C4-2B (cell line): ENCODE measurements around the gene PDHX.

Source experiments
- H3K27ac ChIP-seq: fragments of 450-650 bp; 2 replicates; pipeline ENCODE4 v1.5.1; 2017
- ZFX ChIP-seq: fragments of 450-650 bp; IDR thresholded peaks from 2 replicates; pipeline ENCODE4 v1.6.1; 2017
- TF ChIP-seq, protein P1 (sequence below): fragments of 450-650 bp; conservative IDR thresholded peaks from 2 replicates; pipeline ENCODE4 v1.5.1; 2017; ENCODE audit warnings: mild to moderate bottlenecking

The PDHX gene

DNA sequence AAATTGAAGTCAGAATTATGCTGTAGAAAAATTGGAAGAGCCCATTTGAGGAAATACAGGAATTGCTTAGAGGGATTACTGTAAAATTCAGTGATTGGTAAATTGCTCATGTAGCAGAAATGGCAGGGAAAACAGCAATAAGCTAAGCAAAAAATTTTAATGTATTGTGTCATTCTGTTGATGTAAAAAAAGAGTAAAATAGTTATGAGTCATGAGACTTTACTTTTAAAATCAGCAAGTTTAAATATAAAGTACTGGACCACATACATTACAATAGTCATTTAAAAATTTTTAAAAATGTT, 10.4 kb downstream of the PDHX start:
- TF ChIP-seq ZFX: no peak
- TF ChIP-seq, protein P1, sequence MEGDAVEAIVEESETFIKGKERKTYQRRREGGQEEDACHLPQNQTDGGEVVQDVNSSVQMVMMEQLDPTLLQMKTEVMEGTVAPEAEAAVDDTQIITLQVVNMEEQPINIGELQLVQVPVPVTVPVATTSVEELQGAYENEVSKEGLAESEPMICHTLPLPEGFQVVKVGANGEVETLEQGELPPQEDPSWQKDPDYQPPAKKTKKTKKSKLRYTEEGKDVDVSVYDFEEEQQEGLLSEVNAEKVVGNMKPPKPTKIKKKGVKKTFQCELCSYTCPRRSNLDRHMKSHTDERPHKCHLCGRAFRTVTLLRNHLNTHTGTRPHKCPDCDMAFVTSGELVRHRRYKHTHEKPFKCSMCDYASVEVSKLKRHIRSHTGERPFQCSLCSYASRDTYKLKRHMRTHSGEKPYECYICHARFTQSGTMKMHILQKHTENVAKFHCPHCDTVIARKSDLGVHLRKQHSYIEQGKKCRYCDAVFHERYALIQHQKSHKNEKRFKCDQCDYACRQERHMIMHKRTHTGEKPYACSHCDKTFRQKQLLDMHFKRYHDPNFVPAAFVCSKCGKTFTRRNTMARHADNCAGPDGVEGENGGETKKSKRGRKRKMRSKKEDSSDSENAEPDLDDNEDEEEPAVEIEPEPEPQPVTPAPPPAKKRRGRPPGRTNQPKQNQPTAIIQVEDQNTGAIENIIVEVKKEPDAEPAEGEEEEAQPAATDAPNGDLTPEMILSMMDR: no peak
- no peak overlapping the region for H3K27ac ChIP-seq

DNA sequence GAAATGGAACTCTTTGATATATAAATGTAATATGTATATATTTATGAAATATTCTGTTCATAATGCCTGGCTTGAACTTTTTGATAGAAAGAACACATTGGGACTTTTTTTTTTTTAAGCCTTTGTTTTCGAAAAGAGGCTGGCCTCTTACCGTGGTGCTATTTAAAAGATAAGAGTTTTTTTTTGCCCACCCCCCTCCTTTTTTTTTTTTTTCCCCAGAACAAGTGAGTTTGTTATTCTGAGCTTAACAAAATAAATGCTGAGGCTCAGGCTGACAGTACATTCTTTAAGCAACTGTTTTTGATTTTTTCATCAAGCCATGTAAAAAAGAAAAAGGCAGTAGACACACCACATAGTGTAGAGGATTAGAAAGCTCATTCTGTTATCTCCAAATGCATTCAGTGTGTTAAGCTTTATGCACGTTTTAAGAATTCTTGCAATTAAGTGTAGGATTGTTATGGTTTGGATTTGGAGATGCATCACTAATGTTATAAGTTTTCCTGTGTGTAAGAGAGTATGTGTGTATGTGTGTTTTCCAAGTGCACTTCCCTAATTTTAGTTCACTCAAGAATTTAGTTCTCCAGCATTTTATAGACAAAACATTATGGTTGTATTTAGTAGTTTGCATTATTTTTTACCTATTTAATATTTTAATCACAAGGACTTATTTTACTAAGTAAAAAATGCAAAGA, 12.0 kb downstream of the PDHX start:
- TF ChIP-seq, protein P1: no peak
- no peak for TF ChIP-seq ZFX
- no peak overlapping the region for H3K27ac ChIP-seq

DNA sequence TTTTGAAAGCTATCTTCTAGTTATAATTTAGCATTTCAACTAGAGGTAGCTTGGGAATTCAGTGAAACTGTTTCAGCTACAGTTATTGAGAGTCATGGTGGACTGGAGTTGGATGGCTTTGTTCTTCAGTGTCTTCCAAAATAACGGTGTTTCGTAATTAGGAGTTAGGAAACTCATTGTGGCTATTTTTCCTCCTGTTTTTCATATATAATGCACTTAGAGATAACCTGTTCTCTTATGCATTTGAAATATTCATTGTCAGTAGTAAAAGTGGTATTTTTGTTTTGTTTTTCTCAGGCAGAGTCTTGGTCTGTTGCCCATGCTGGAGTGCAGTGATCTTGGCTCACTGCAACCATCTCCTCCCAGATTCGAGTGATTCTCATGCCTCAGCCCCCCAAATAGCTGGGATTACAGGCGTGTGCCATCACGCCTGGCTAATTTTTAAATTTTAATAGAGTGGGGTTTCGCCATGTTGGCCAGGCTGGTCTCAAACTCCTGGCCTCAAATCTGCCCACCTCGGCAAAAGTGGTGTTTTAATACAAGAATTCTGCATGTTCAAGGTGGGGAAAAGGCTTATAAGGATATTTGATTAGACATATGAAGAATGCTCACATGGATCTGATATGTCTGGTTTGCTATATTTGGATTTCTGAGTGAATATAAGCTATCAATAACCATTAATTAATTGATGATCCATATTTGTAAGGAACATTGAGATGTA, 12.7 kb downstream of the PDHX start:
- no peak overlapping the region for H3K27ac ChIP-seq
- TF ChIP-seq, protein P1: no peak
- no peak for TF ChIP-seq ZFX

DNA sequence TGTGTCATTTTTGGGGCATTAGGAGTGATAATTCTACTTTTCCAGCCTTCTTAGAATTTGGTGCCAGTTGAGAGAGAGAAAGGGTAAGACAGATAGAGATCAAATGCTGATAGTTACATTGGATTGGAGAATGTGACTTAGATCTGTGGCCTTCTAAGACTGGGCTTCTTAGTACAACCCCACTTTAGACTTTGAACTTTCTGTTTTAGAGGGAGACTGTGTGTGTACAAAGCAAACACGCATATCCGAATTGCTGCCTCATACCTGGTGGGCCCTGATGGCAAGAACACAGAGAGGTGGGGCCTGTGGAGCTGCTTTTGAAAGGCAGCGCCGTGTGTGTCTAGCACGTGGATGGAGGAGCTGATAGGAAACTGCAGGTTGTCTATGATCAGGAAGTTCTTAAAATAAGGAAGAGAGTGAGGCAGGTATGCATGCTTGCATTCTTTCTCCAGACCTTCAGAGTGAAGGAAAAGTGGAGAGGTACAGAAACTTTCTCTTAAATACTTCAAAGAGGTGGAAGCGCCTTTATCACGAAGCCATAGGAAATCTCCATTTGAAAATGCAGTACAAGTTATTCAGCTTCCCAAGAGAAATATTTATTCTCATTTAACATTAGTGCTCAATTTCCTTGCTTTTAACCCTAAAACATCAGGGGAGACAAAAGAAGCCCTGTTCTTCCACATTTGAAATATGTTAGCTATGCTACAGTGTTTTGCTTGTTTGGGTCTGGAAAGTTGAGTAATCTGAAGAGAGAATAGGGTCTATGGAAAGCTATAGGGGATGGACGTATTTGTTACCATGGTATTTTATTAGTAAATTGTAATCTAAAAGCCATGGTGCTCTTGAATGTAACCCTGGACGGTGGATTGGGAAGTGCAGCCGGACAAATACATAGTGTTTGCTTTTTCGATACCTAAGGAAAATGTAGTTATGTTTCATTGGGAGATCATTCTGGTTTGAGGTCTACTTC, 13.7 kb downstream of the PDHX start:
- no peak overlapping the region for H3K27ac ChIP-seq
- TF ChIP-seq, protein P1: no peak
- no peak for TF ChIP-seq ZFX

DNA sequence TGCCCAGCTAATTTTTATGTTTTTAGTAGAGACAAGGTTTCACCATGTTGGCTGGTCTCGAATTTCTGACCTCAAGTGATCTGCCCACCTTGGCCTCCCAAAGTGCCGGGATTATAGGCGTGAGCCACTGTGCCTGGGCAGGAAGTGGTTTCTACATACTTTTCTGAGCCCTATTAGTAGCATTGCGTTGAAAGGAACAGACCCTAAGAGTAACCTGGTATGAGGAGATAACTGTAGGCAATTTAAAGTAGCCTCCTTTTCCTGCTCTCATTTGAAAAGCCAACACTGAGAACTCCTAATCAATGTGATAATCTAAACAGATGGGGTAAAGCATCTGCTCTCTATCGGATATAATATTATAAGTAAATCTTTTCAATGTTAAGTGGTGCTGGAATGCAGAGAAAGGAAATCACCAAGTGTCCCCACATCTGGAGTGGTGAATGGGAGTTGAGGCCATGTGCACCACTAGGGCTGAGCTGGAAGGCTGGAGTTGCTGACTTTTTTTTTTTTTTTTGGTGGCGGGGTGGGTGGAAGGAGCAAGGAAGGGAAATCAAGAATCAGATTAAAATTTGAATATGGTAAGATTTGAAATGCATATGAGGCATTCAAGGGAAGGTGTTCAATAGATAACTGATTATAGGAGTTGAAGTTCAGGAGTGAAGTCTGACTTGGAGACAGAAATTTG, 20.7 kb downstream of the PDHX start:
- H3K27ac ChIP-seq: no peak overlapping the region
- no peak for TF ChIP-seq ZFX
- TF ChIP-seq, protein P1: no peak

DNA sequence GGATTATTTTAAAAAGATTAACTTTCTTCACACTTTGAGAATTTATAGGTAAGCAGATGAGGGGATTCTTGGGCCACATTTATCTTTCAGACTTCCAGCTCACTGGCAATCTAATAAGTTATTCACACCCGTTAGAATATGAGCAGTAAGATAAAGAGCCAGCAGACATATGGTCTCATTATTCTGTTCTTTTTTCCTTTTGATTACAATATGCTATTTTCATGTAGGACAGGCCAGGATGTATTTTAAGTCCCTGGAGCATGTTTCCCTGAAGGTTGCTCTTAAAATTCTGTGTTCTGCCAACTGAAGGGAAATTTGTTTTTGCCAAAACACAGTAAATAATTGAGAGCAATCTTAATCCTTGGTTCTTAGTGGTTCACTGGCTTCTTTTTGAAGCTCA, 22.2 kb downstream of the PDHX start:
- H3K27ac ChIP-seq: no peak overlapping the region

More for the DNA sequence above, 22.2 kb downstream of the PDHX start:
- TF ChIP-seq, protein P1: no peak
- no peak for TF ChIP-seq ZFX
